ENCODE measurements around the gene FMNL1.
A peak's percentile ranks its signal among the peaks of the same experiment; 100 is the strongest.
"Not testable (repeated sequence)": the region's sequence is repeated elsewhere in the genome, so short reads cannot be mapped to it uniquely, and the experiment has no call there.

Gene FMNL1

GRCh38 chr17:45235416-45236281 lies 14.0 kb downstream of the FMNL1 start:
- peak; percentile 36 for DNase-seq

- no peak for DNase-seq
Observed at GRCh38 chr17:45236282-45236606, 14.6 kb downstream of the FMNL1 start.

GRCh38 chr17:45237686-45238085 lies 16.0 kb downstream of the FMNL1 start:
- no peak for DNase-seq

GRCh38 chr17:45238155-45238774 lies 16.6 kb downstream of the FMNL1 start:
- no peak for DNase-seq

- DNase-seq, result no peak
Observed at GRCh38 chr17:45240905-45241327, 19.2 kb downstream of the FMNL1 start.

GRCh38 chr17:45241328-45242028 lies 19.8 kb downstream of the FMNL1 start:
- peak; percentile 44 for DNase-seq

GRCh38 chr17:45242029-45242414 lies 20.3 kb downstream of the FMNL1 start:
- DNase-seq, result no peak

GRCh38 chr17:45243750-45244149 lies 22.1 kb downstream of the FMNL1 start:
- peak; percentile 84 for DNase-seq

GRCh38 chr17:45244725-45245656 lies 23.3 kb downstream of the FMNL1 start:
- DNase-seq, result no peak

GRCh38 chr17:45246338-45246737 lies 24.7 kb downstream of the FMNL1 start:
- DNase-seq, result no peak

- DNase-seq, result no peak
Observed at GRCh38 chr17:45246861-45247428, 25.3 kb downstream of the FMNL1 start.

GRCh38 chr17:45247429-45248131 lies 25.9 kb downstream of the FMNL1 start:
- DNase-seq, result peak; percentile 94

GRCh38 chr17:45248132-45248957 lies 26.7 kb downstream of the FMNL1 start:
- no peak for DNase-seq

GRCh38 chr17:45251931-45252330 lies 30.2 kb downstream of the FMNL1 start:
- DNase-seq, result peak; percentile 48

- not testable (repeated sequence) for DNase-seq
Observed at GRCh38 chr17:45253237-45253636, 31.6 kb downstream of the FMNL1 start.

- no peak for DNase-seq
Observed at GRCh38 chr17:45253879-45254278, 32.2 kb downstream of the FMNL1 start.

- DNase-seq, result no peak
Observed at GRCh38 chr17:45255358-45255757, 33.7 kb downstream of the FMNL1 start.

- no peak for DNase-seq
Observed at GRCh38 chr17:45256114-45256966, 34.7 kb downstream of the FMNL1 start.

GRCh38 chr17:45257115-45257514 lies 35.4 kb downstream of the FMNL1 start:
- DNase-seq, result no peak

GRCh38 chr17:45258981-45259380 lies 37.3 kb downstream of the FMNL1 start:
- no peak for DNase-seq

Data from DMS153 (cell line).